ENCODE results near the gene IFI16. TPM values are rescaled to one million over a fixed set of nuclear protein-coding genes. Genes with fewer than 3 reads are reported as not detected.
"Not testable (repeated sequence)": the region's sequence is repeated elsewhere in the genome, so short reads cannot be mapped to it uniquely, and the experiment has no call there.

Gene IFI16
- total RNA-seq, 1 donor from 2014 or later = 117 TPM

GRCh38 chr1:159007726-159008125 lies 2.0 kb upstream of the IFI16 start:
- no peak for DNase-seq (ENCODE audit: low read depth, low spot score)

- no peak for DNase-seq (ENCODE audit: low read depth, low spot score)
Measured at GRCh38 chr1:159008744-159009188, 941 bp upstream of the IFI16 start.

- no peak for DNase-seq (ENCODE audit: low read depth, low spot score)
Measured at GRCh38 chr1:159009287-159009686, 420 bp upstream of the IFI16 start.

DNA sequence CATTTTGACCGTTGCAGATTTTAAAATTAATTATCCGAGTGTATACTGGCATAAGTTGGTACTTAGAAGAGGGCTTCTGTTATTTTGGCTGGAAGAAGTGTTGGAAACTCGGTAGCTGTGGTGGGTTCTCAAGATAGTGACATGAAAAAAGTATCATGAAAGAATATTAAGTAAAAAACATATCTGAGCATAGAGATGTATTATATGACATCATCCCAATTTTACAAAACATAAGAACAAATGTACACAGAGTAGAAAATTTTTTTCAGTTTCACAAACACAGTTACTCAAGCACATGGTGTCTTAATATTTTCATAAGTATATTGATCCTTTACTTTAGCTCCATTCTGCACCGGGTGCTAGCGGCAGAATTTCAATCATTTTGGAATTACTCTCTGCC lies 684 bp downstream of the IFI16 start:
- no peak for DNase-seq (ENCODE audit: low read depth, low spot score)

- DNase-seq (ENCODE audit: low read depth, low spot score) = not testable (repeated sequence)
Measured at GRCh38 chr1:159011001-159011400, 1.3 kb downstream of the IFI16 start.

- no peak for DNase-seq (ENCODE audit: low read depth, low spot score)
Measured at GRCh38 chr1:159011751-159012150, 2.0 kb downstream of the IFI16 start.

GRCh38 chr1:159012495-159012894 lies 2.8 kb downstream of the IFI16 start:
- DNase-seq (ENCODE audit: low read depth, low spot score) = no peak

- DNase-seq (ENCODE audit: low read depth, low spot score) = no peak
Measured at GRCh38 chr1:159014003-159014571, 4.4 kb downstream of the IFI16 start.

GRCh38 chr1:159014851-159015250 lies 5.1 kb downstream of the IFI16 start:
- no peak for DNase-seq (ENCODE audit: low read depth, low spot score)

GRCh38 chr1:159015440-159015909 lies 5.8 kb downstream of the IFI16 start:
- DNase-seq (ENCODE audit: low read depth, low spot score) = peak; percentile 92

- DNase-seq (ENCODE audit: low read depth, low spot score) = no peak
Measured at GRCh38 chr1:159023723-159024122, 14.0 kb downstream of the IFI16 start.

DNA sequence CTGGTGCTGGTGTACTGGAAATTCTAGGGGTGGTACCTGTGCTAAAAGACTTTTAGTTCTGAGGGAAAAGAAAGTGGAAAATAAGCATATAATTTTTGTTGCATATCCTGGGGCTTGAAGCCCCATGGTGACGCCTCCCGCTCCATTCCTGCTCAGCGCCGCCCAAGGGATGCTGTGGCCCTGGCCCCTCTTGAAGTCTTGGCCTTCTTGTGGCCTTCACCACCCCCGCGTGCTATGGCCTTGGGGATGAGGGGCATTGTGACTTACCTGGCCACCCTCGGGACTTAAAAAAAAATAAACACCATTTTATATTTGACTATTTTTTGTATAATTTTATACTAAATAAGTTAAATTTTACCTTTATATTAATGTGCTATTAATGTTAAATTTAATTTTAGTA lies 15.3 kb downstream of the IFI16 start:
- DNase-seq (ENCODE audit: low read depth, low spot score) = no peak

DNA sequence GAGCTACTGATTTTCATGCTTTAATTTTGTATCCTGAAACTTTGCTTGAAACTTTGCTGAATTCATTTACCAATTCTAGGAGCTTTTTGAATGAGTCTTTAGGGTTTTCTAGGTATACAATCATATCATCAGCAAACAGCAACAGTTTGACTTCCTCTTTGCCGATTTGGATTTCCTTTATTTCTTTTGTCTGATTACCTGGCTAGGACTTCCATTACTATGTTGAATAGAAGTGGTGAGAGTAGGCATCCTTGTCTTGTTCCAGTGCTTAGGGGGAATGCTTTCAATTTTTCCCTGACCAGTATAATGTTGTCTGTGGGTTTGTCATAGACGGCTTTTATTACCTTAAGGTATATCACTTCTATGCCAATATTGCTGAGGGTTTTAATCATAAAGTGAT lies 17.1 kb downstream of the IFI16 start:
- DNase-seq (ENCODE audit: low read depth, low spot score) = not testable (repeated sequence)

DNA sequence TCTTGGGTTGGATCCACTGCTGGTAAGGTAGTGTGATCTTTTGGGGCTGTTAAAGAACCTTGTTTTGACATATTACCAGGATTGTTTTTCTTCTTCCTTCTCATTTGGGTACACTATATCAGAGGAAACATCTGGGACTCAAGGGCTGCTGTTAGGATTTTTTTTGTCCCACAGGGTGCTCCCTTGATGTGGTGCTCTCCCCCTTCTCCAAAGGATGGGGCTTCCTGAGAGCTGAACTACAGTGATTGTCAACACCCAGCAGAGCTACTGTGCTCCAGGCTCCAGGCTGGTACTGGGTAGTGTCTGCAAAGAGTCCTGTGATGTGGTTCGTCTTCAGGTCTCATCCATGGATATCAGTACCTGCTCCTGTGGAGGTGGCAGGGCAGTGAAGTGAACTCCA lies 20.6 kb downstream of the IFI16 start:
- no peak for DNase-seq (ENCODE audit: low read depth, low spot score)

DNA sequence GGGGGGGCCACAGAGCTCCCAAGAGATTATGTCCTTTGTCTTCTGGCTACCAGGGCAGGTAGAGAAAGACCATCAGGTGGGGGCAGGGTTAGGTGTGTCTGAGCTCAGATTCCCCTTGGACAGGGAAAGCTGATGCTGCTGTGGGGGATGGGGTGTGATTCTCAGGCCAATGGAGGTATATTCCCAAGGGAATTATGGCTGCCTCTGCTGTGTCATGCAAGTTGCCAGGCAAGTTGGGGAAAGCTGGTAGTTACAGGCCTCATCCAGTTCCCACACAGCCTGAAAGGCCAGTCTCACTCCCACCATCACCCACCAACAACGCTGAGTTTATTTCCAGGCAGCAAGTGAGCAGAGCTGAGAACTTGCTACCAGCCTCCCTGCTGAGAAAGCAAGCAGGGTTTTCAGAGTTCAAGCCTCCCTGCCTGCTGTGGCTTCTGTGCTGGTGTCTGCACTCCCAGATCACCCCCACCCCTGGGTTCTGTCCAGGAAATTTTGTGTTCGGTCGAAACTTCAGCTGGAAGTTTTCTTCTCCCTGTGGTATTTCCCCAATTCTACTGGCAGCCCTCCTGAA lies 21.3 kb downstream of the IFI16 start:
- DNase-seq (ENCODE audit: low read depth, low spot score) = no peak

DNA sequence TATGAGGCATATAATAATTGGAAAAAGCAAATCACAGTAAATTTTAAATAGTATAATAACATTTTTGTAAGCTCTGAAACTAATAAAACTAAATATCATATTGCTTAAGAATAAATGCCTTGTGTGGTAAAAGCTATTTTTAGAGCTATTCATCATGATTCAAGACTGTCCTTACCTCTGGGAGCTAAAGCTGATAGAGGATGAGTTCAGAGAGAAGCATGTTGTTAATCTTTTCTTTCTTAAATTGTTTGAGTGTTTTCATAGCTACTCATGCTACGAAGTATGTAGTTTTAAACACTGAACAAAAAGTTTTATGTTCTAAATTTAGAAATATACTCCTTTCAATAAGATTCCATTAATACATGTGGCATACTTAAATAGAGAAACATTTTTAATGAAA lies 30.5 kb downstream of the IFI16 start:
- no peak for DNase-seq (ENCODE audit: low read depth, low spot score)

GRCh38 chr1:159040893-159041724 lies 31.4 kb downstream of the IFI16 start:
- DNase-seq (ENCODE audit: low read depth, low spot score) = no peak

- DNase-seq (ENCODE audit: low read depth, low spot score) = not testable (repeated sequence)
Measured at GRCh38 chr1:159046486-159046885, 36.8 kb downstream of the IFI16 start.

GRCh38 chr1:159051436-159051835 lies 41.7 kb downstream of the IFI16 start:
- no peak for DNase-seq (ENCODE audit: low read depth, low spot score)

GRCh38 chr1:159054427-159054826 lies 44.7 kb downstream of the IFI16 start:
- no peak for DNase-seq (ENCODE audit: low read depth, low spot score)

GRCh38 chr1:159055181-159055641 lies 45.5 kb downstream of the IFI16 start:
- no peak for DNase-seq (ENCODE audit: low read depth, low spot score)

- no peak for DNase-seq (ENCODE audit: low read depth, low spot score)
Measured at GRCh38 chr1:159056069-159056698, 46.5 kb downstream of the IFI16 start.
